KMS-11 (cell line): ENCODE results near the gene VWA3B.

ENCODE experiments used
- H2AFZ ChIP-seq: fragments of 200-600 bp; sonication (generic); 2 replicates; pipeline ENCODE4 v1.6.1; 2016; ENCODE audit warnings: antibody characterized with exemption, mixed run types, low read depth
- H3K27ac ChIP-seq: fragments of 200-600 bp; sonication (generic); 2 replicates; pipeline ENCODE4 v1.6.1; 2016; ENCODE audit warnings: mild to moderate bottlenecking, mixed run types
- H3K27me3 ChIP-seq: fragments of 200-600 bp; sonication (generic); 2 replicates; pipeline ENCODE4 v1.6.1; 2017; ENCODE audit warnings: mild to moderate bottlenecking, low read depth, mixed run types, moderate library complexity; ENCODE audit not compliant: insufficient read depth
- H3K36me3 ChIP-seq: fragments of 200-600 bp; sonication (generic); 2 replicates; pipeline ENCODE4 v1.6.1; 2017; ENCODE audit warnings: mild to moderate bottlenecking, mixed run types; ENCODE audit not compliant: insufficient read depth
- H3K4me1 ChIP-seq: fragments of 200-600 bp; sonication (generic); 2 replicates; pipeline ENCODE4 v1.6.1; 2016; ENCODE audit warnings: mild to moderate bottlenecking, low read depth, mixed run types; ENCODE audit not compliant: poor library complexity, severe bottlenecking
- H3K4me2 ChIP-seq: fragments of 200-600 bp; sonication (generic); 2 replicates; pipeline ENCODE4 v1.7.0; 2016; ENCODE audit warnings: mild to moderate bottlenecking, mixed run types
- H3K4me3 ChIP-seq: fragments of 200-600 bp; sonication (generic); IDR thresholded peaks from 2 replicates; pipeline ENCODE4 v1.6.1; 2017; ENCODE audit warnings: low read depth, low read length, mixed read lengths; ENCODE audit not compliant: insufficient read depth
- H3K79me2 ChIP-seq: fragments of 200-600 bp; sonication (generic); 2 replicates; pipeline ENCODE4 v1.6.1; 2016; ENCODE audit warnings: low read depth, mixed run types; ENCODE audit not compliant: insufficient read depth
- H3K9ac ChIP-seq: fragments of 200-600 bp; sonication (generic); 2 replicates; pipeline ENCODE4 v1.6.1; 2016; ENCODE audit warnings: mild to moderate bottlenecking, mixed run types
- H4K20me1 ChIP-seq: fragments of 200-600 bp; sonication (generic); 2 replicates; pipeline ENCODE4 v1.6.1; 2016; ENCODE audit warnings: mild to moderate bottlenecking, mixed run types; ENCODE audit not compliant: insufficient read depth
- CTCF ChIP-seq: fragments of 200-600 bp; sonication (generic); conservative IDR thresholded peaks from 2 replicates; pipeline ENCODE4 v1.6.1; 2017; ENCODE audit warnings: low read depth, mild to moderate bottlenecking, antibody characterized with exemption, low read length, moderate library complexity, mixed read lengths

The VWA3B gene

GRCh38 chr2:98070081-98070480 is 16.9 kb upstream of the VWA3B start:
- no peak overlapping the region for H3K9ac ChIP-seq
- H3K27ac ChIP-seq = no peak overlapping the region
- TF ChIP-seq CTCF = no peak
- no peaks in the 10 kb centered on the region for H3K79me2 ChIP-seq
- no peak overlapping the region for H3K4me2 ChIP-seq
- no peaks in the 10 kb centered on the region for H3K36me3 ChIP-seq
- H3K27me3 ChIP-seq = no peaks in the 10 kb centered on the region
- no peak overlapping the region for H3K4me3 ChIP-seq
- no peak overlapping the region for H2AFZ ChIP-seq
- no peaks in the 10 kb centered on the region for H3K4me1 ChIP-seq
- H4K20me1 ChIP-seq = no peaks in the 10 kb centered on the region

- Histone ChIP-seq H3K79me2 (no peaks in the 10 kb centered on the region), H4K20me1 (no peaks in the 10 kb centered on the region), H3K27ac (no peak overlapping the region), H3K4me1 (no peaks in the 10 kb centered on the region), H2AFZ (no peak overlapping the region), H3K36me3 (no peaks in the 10 kb centered on the region), H3K27me3 (no peaks in the 10 kb centered on the region), H3K9ac (no peak overlapping the region), H3K4me2 (no peak overlapping the region), H3K4me3 (no peak overlapping the region)
- no peak for TF ChIP-seq CTCF
Measured at GRCh38 chr2:98072442-98072841, 14.5 kb upstream of the VWA3B start.

- Histone ChIP-seq H3K4me3 (no peak overlapping the region), H3K36me3 (no peaks in the 10 kb centered on the region), H3K79me2 (no peaks in the 10 kb centered on the region), H3K27ac (no peak overlapping the region), H3K4me1 (no peaks in the 10 kb centered on the region), H3K9ac (no peak overlapping the region), H2AFZ (no peak overlapping the region), H3K27me3 (no peaks in the 10 kb centered on the region), H4K20me1 (no peaks in the 10 kb centered on the region), H3K4me2 (no peak overlapping the region)
- TF ChIP-seq CTCF = no peak
Measured at GRCh38 chr2:98078701-98079100, 8.3 kb upstream of the VWA3B start.

GRCh38 chr2:98084151-98084868 is 2.7 kb upstream of the VWA3B start:
- Histone ChIP-seq H4K20me1 (no peaks in the 10 kb centered on the region), H3K79me2 (no peaks in the 10 kb centered on the region), H3K36me3 (no peaks in the 10 kb centered on the region), H3K4me2 (no peak overlapping the region), H3K27me3 (no peaks in the 10 kb centered on the region), H2AFZ (no peak overlapping the region), H3K4me1 (peaks cover 16% of the 10 kb centered on the region), H3K9ac (no peak overlapping the region), H3K4me3 (no peak overlapping the region), H3K27ac (no peak overlapping the region)
- no peak for TF ChIP-seq CTCF
